H9 (cell line): ENCODE results near the gene CACNB2. TPM values are rescaled to one million over a fixed set of nuclear protein-coding genes. Genes with fewer than 3 reads are reported as not detected.

Experiments
- DNase-seq: peaks from one replicate; pipeline ENCODE4 v3.0.0-alpha.2; 2017
- H2AFZ ChIP-seq: one replicate; pipeline ENCODE4 v1.6.1; 2013; ENCODE audit warnings: mild to moderate bottlenecking, low read length, control low read depth, moderate library complexity
- H2AK5ac ChIP-seq: 2 replicates; pipeline ENCODE4 v1.6.1; 2013; ENCODE audit warnings: low read length, control low read depth, mixed read lengths; ENCODE audit not compliant: insufficient read length
- H2BK120ac ChIP-seq: one replicate; pipeline ENCODE4 v1.6.1; 2013; ENCODE audit warnings: low read depth, mild to moderate bottlenecking, low read length, control low read depth, inconsistent platforms; ENCODE audit not compliant: poor library complexity, severe bottlenecking
- H2BK12ac ChIP-seq: 2 replicates; pipeline ENCODE4 v1.6.1; 2013; ENCODE audit warnings: low read length, control low read depth, mixed read lengths, low read depth; ENCODE audit not compliant: insufficient read length
- H2BK15ac ChIP-seq: 2 replicates; pipeline ENCODE4 v1.6.1; 2013; ENCODE audit warnings: low read depth, low read length, control low read depth
- H2BK20ac ChIP-seq: one replicate; pipeline ENCODE4 v1.6.1; 2013; ENCODE audit warnings: low read depth, mild to moderate bottlenecking, low read length, control low read depth, inconsistent platforms; ENCODE audit not compliant: poor library complexity, severe bottlenecking
- H2BK5ac ChIP-seq: 2 replicates; pipeline ENCODE4 v1.6.1; 2013; ENCODE audit warnings: low read length, control low read depth, mixed read lengths; ENCODE audit not compliant: insufficient read length
- H3K14ac ChIP-seq: 2 replicates; pipeline ENCODE4 v1.6.1; 2013; ENCODE audit warnings: low read length, control low read depth; ENCODE audit not compliant: insufficient read depth
- H3K18ac ChIP-seq: 2 replicates; pipeline ENCODE4 v1.6.1; 2013; ENCODE audit warnings: low read depth, mild to moderate bottlenecking, mixed read lengths, low read length, control low read depth; ENCODE audit not compliant: insufficient read length
- H3K23ac ChIP-seq: 2 replicates; pipeline ENCODE4 v1.6.1; 2013; ENCODE audit warnings: low read length, control low read depth, mixed read lengths, low read depth; ENCODE audit not compliant: insufficient read length
- H3K23me2 ChIP-seq: 2 replicates; pipeline ENCODE4 v1.6.1; 2013; ENCODE audit warnings: low read depth, mild to moderate bottlenecking, mixed read lengths, low read length, control low read depth; ENCODE audit not compliant: insufficient read length, poor library complexity, severe bottlenecking
- H3K27ac ChIP-seq: 2 replicates; pipeline ENCODE4 v1.5.1; 2013; ENCODE audit warnings: low read length, control low read depth, mixed read lengths, low read depth; ENCODE audit not compliant: insufficient read length
- H3K27me3 ChIP-seq: 2 replicates; pipeline ENCODE4 v1.6.1; 2013; ENCODE audit warnings: low read length, control low read depth, inconsistent platforms; ENCODE audit not compliant: insufficient read depth
- H3K4ac ChIP-seq: 2 replicates; pipeline ENCODE4 v1.6.1; 2013; ENCODE audit warnings: low read depth, mild to moderate bottlenecking, control low read depth, inconsistent platforms, low read length, moderate library complexity
- H3K4me1 ChIP-seq: 2 replicates; pipeline ENCODE4 v1.6.1; 2013; ENCODE audit warnings: low read length, control low read depth, inconsistent platforms; ENCODE audit not compliant: insufficient read depth
- H3K4me2 ChIP-seq: 2 replicates; pipeline ENCODE4 v1.6.1; 2013; ENCODE audit warnings: low read length, control low read depth, mixed read lengths; ENCODE audit not compliant: insufficient read length, insufficient read depth
- H3K56ac ChIP-seq: 2 replicates; pipeline ENCODE4 v1.6.1; 2013; ENCODE audit warnings: low read depth, mild to moderate bottlenecking, mixed read lengths, low read length, control low read depth; ENCODE audit not compliant: insufficient read length
- H3K79me1 ChIP-seq: 2 replicates; pipeline ENCODE4 v1.6.1; 2013; ENCODE audit warnings: low read depth, mild to moderate bottlenecking, moderate library complexity, low read length, control low read depth, inconsistent platforms; ENCODE audit not compliant: insufficient read depth, poor library complexity, severe bottlenecking
- H3K79me2 ChIP-seq: 2 replicates; pipeline ENCODE4 v1.6.1; 2013; ENCODE audit warnings: low read length, control low read depth, inconsistent platforms; ENCODE audit not compliant: insufficient read depth
- H3K9ac ChIP-seq: 2 replicates; pipeline ENCODE4 v1.6.1; 2013; ENCODE audit warnings: low read length, control low read depth, mixed read lengths; ENCODE audit not compliant: insufficient read length; ENCODE audit errors: extremely low read depth
- H3K9me3 ChIP-seq: one replicate; pipeline ENCODE4 v1.6.1; 2013; ENCODE audit warnings: low read depth, low read length, inconsistent platforms; ENCODE audit not compliant: control insufficient read depth
- H3T11ph ChIP-seq: one replicate; pipeline ENCODE4 v1.6.1; 2013; ENCODE audit warnings: mild to moderate bottlenecking, low read length, control low read depth, inconsistent platforms
- H4K20me1 ChIP-seq: one replicate; pipeline ENCODE4 v1.6.1; 2013; ENCODE audit not compliant: control insufficient read depth, insufficient read length, insufficient read depth
- H4K5ac ChIP-seq: 2 replicates; pipeline ENCODE4 v1.6.1; 2013; ENCODE audit warnings: low read depth, mild to moderate bottlenecking, mixed read lengths, low read length, control low read depth; ENCODE audit not compliant: insufficient read length
- H4K8ac ChIP-seq: replicated peaks from 2 replicates; pipeline ENCODE4 v1.6.1; 2013; ENCODE audit warnings: low read length, control low read depth, mixed read lengths, low read depth; ENCODE audit not compliant: insufficient read length
- H4K91ac ChIP-seq: 2 replicates; pipeline ENCODE4 v1.6.1; 2013; ENCODE audit warnings: low read depth, mild to moderate bottlenecking, moderate library complexity, mixed read lengths, low read length, control low read depth; ENCODE audit not compliant: insufficient read length
- H3K27ac Mint-ChIP-seq, 3 experiments: 2 replicates in 2 of 3; 3 replicates in 1 of 3; pipeline ENCODE4 v1.8.0; 2020 to 2021; ENCODE audit warnings: mixed read lengths in 3 of 3, mild to moderate bottlenecking in 1 of 3, moderate library complexity in 1 of 3
- H3K27me3 Mint-ChIP-seq: 2 replicates; pipeline ENCODE4 v1.8.0; 2021; ENCODE audit warnings: low read depth, mild to moderate bottlenecking, moderate library complexity, mixed read lengths
- H3K36me3 Mint-ChIP-seq, 3 experiments: 2 replicates in 2 of 3; 3 replicates in 1 of 3; pipeline ENCODE4 v1.8.0; 2020 to 2021; ENCODE audit warnings: low read depth in 3 of 3, mixed read lengths in 3 of 3; ENCODE audit not compliant: insufficient read depth in 1 of 3
- H3K4me1 Mint-ChIP-seq, 2 experiments: 2 replicates each; pipeline ENCODE4 v1.8.0; 2020; ENCODE audit warnings: mixed read lengths in 2 of 2
- H3K4me3 Mint-ChIP-seq, 2 experiments: 2 replicates in 1 of 2; 3 replicates in 1 of 2; pipeline ENCODE4 v1.8.0; 2020 to 2021; ENCODE audit warnings: mild to moderate bottlenecking in 2 of 2, mixed read lengths in 2 of 2, moderate library complexity in 1 of 2
- H3K9me3 Mint-ChIP-seq, 2 experiments: 2 replicates in 1 of 2; 3 replicates in 1 of 2; pipeline ENCODE4 v1.8.0; 2020; ENCODE audit warnings: mild to moderate bottlenecking in 2 of 2, mixed read lengths in 2 of 2, moderate library complexity in 1 of 2
- WGBS: extraction: QIAGEN DNeasy Blood & Tissue Kit; methylation state at CpG from one replicate; pipeline ENCODE4 v1.1.7; 2013; ENCODE audit warnings: missing lambda C conversion rate, low lambda C conversion rate, mixed read lengths; ENCODE audit not compliant: insufficient read length; ENCODE audit errors: extremely low coverage; 5-methylcytosine and 5-hydroxymethylcytosine counted together
- total RNA-seq: library from RNA; stranded (reverse); gene quantifications from 2 replicates; pipeline ENCODE4 v1.2.1, GENCODE V29; 2021
- TF ChIP-seq, protein P1 (sequence below): fragments of 200-600 bp; sonication (generic); conservative IDR thresholded peaks from 3 replicates; pipeline ENCODE4 v1.8.0; 2021; ENCODE audit warnings: antibody characterized with exemption, mild to moderate bottlenecking

Gene CACNB2
- total RNA-seq, 1 experiment from 2014 or later = 2.6 TPM

DNA sequence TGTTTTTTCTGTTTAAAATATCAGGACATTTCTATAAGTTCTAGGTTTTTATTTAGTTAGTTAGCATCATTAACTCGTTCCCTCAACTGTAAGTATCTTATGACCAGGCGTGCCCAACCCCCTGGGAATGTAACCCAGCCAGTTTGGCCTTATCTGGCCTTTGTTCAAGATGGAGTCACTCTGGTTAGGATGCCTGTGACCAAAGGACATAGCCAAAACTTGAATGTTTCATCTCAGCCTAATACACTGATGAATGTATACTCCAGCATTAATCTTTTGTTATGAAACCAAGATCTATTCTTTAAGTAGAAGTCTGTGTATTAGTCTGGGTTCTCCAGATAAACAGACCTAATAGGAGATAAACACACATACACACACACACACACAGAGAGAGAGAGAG is 279.7 kb downstream of the CACNB2 start:
- Histone ChIP-seq H3K18ac (no peak overlapping the region), H3K9ac (no peak overlapping the region), H2BK15ac (no peak overlapping the region), H3K27me3 (no peaks in the 10 kb centered on the region), H3K14ac (no peak overlapping the region), H3K79me2 (no peaks in the 10 kb centered on the region), H3K79me1 (no peaks in the 10 kb centered on the region), H4K20me1 (no peaks in the 10 kb centered on the region), H3K9me3 (no peaks in the 10 kb centered on the region), H4K8ac (no peak overlapping the region), H2AFZ (no peak overlapping the region), H2BK20ac (no peak overlapping the region), H3K23ac (no peak overlapping the region), H2AK5ac (no peak overlapping the region), H3K56ac (no peak overlapping the region), H4K5ac (no peak overlapping the region), H3K4ac (no peak overlapping the region), H4K91ac (no peak overlapping the region), H3T11ph (no peak overlapping the region), H3K27ac (no peak overlapping the region), H2BK120ac (no peak overlapping the region), H2BK12ac (no peak overlapping the region), H3K4me1 (no peaks in the 10 kb centered on the region), H3K23me2 (no peaks in the 10 kb centered on the region), H2BK5ac (no peak overlapping the region), H3K4me2 (no peak overlapping the region)
- no peaks in the 10 kb centered on the region for H3K9me3 Mint-ChIP-seq
- H3K27me3 Mint-ChIP-seq = no peaks in the 10 kb centered on the region; the same call in 1 of the 2 replicates
- peaks cover 4 to 17% of the 10 kb centered on the region in 2 experiments; a peak in 3 of 4 replicates for H3K4me1 Mint-ChIP-seq
- no peaks in the 10 kb centered on the region for H3K36me3 Mint-ChIP-seq
- TF ChIP-seq, protein P1, sequence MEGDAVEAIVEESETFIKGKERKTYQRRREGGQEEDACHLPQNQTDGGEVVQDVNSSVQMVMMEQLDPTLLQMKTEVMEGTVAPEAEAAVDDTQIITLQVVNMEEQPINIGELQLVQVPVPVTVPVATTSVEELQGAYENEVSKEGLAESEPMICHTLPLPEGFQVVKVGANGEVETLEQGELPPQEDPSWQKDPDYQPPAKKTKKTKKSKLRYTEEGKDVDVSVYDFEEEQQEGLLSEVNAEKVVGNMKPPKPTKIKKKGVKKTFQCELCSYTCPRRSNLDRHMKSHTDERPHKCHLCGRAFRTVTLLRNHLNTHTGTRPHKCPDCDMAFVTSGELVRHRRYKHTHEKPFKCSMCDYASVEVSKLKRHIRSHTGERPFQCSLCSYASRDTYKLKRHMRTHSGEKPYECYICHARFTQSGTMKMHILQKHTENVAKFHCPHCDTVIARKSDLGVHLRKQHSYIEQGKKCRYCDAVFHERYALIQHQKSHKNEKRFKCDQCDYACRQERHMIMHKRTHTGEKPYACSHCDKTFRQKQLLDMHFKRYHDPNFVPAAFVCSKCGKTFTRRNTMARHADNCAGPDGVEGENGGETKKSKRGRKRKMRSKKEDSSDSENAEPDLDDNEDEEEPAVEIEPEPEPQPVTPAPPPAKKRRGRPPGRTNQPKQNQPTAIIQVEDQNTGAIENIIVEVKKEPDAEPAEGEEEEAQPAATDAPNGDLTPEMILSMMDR = no peak
- DNase-seq = no peak
- no CpG with 5 or more reads among the region's 2 CpGs for WGBS
- H3K4me3 Mint-ChIP-seq = no peak overlapping the region
- no peak overlapping the region for H3K27ac Mint-ChIP-seq
